Ecto neural progenitor cell (in vitro differentiated cells): ENCODE results near the gene CPD.

Experiments used
- DNase-seq: peaks from one replicate; pipeline ENCODE4 v3.0.0-alpha.2; 2018; ENCODE audit warnings: low spot score

CPD gene

DNA sequence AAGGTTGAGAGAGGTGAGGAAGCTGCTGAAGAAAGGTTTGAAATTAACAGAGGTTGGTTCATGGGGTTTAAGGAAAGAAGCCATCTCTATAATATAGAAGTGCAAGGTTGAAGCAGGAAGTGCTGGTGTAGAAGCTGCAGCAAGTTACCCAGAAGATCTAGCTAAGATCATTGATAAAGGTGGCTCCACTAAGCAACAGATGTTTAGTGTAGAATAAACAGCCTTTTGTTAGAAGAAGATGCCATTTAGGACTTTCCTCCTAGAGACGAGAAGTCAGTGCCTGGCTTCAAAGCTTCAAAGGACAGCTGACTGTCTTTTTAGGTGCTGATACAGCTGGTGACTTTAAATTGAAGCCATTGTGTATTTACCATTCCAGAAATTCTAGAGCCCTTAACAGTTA is 127.8 kb downstream of the CPD start:
- no peak for DNase-seq

DNA sequence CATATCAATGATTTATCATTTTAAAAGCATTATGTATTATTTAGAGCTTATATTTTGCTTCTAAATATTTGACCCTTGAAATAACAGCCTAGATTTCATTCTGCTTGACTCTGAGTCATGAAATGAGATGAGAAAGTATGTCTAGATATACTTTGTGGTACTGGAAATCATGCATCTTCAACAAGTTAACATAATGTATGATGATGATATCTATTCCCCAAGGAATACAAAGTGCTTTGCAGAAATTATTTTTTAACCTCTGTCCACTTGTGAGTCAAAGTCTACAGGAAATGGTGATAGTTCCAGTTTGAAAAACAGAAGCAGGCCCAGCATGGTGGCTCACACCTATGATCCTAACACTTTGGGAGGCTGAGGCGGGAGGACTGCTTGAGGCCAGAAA is 134.6 kb downstream of the CPD start:
- no peak for DNase-seq

DNA sequence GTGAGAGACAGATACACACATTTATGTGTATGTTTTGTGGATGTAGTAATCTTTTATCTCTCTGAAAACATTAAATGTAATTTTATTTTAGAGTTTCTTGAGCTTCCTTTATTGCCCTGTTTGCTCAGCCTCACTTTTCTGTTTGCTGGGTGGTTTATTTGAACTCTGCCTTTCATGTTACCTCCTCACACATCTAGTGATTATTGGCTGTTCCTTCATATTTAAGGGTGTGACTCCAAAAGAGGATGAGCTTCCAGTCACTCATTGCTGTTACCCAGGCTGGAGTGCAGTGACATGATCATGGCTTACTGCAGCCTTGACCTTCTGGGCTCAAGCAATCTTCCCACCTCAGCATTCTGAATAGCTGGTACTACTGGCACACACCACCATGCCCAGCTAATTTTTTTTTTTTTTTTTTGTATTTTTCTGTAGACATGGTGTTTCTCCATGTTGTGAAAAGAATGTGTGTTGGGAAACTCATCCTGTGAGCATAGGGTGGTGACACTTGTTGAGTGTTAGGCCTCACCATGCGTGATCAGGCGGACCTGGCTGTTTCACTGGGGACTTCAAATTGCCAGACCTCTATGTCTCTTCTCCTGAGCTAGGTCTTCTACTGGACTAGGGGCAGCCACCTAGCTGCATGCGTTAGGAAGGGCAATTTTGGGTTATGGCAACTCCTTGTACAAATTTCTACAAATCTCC is 136.3 kb downstream of the CPD start:
- no peak for DNase-seq

DNA sequence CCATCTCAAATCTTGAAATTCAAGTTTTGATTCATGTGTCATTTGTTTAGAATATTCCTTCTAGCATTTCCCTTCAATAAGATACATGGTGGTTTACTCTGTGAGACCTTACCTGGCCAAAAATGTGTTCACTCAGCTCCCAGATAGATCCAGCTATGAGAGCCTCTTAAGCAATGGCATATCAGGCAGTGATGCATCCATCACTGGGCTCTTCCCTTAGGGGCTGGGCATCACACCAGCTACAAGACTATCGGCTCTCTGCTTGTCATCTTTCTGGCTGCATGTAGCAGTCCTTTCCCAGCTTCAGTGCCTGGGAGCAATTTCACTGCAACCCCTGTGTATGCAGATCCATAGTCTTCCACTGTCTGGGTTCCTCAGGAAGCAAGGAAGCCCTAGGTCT is 139.1 kb downstream of the CPD start:
- no peak for DNase-seq

DNA sequence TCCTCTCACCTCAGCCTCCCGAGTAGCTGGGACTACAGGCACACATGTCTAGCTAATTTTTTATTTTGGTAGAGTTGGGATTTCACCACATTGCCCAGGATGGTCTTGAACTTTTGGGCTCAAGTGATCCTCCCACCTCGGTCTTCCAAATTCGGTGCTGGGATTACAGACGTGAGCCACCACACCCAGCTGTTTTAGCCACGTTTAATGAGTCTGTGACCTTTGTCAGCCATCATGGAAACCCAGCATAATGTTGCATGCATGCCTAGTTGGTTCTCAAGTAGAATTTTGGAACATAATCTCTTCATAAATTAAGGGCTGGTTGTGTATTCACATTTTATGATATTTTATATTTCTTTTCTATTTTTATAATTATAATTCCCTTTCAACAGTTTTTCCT is 140.4 kb downstream of the CPD start:
- no peak for DNase-seq
